ENCODE measurements around the gene ERCC1.

- peak; percentile 12 for TF ChIP-seq REST (IDR thresholded peaks at IDR 0.05)
- TF ChIP-seq JUND (IDR thresholded peaks at IDR 0.05): peak in 1 of 2 donors; percentile 58
- no peak for TF ChIP-seq CTCF (IDR thresholded peaks at IDR 0.05; ENCODE audit: low read depth, low read length, missing input control)
- TF ChIP-seq SP1 (IDR thresholded peaks at IDR 0.05): peak; percentile 76
- TF ChIP-seq RXRA (IDR thresholded peaks at IDR 0.05): peak; percentile 25 to 41
- no peak for TF ChIP-seq FOXA2 (IDR thresholded peaks at IDR 0.05)
- peak in 1 of 2 donors; percentile 22 for TF ChIP-seq RAD21 (IDR thresholded peaks at IDR 0.05)
These were observed 20.0 kb upstream of the ERCC1 start for GRCh38 chr19:45443462-45444317.
